ENCODE measurements around the gene RCE1.

RCE1 gene

GRCh38 chr11:66835768-66836405 is 7.4 kb upstream of the RCE1 start:
- Mint-ChIP-seq H3K9me3 (no peaks in the 10 kb centered on the region), H3K27ac (no peak overlapping the region), H3K27me3 (ENCODE audit: low read depth) (no peaks in the 10 kb centered on the region)

GRCh38 chr11:66840317-66841091 is 2.7 kb upstream of the RCE1 start:
- peaks cover 40% of the 10 kb centered on the region for H3K4me1 Mint-ChIP-seq (ENCODE audit: low read depth)
- H3K9me3 Mint-ChIP-seq: no peaks in the 10 kb centered on the region
- H3K27me3 Mint-ChIP-seq (ENCODE audit: low read depth): no peaks in the 10 kb centered on the region
- H3K4me3 Mint-ChIP-seq: peak overlapping the region; percentile 22
- H3K27ac Mint-ChIP-seq: peak overlapping the region; percentile 58
- peaks cover 17% of the 10 kb centered on the region for H3K36me3 Mint-ChIP-seq (ENCODE audit: low read depth)

More at GRCh38 chr11:66835768-66836405, 7.4 kb upstream of the RCE1 start:
- H3K4me3 Mint-ChIP-seq: no peak overlapping the region
- H3K36me3 Mint-ChIP-seq (ENCODE audit: low read depth): peaks cover 5% of the 10 kb centered on the region
- H3K4me1 Mint-ChIP-seq (ENCODE audit: low read depth): peaks cover 12% of the 10 kb centered on the region

- Mint-ChIP-seq H3K4me3 (peak overlapping the region; percentile 92), H3K27ac (peak overlapping the region; percentile 90), H3K36me3 (ENCODE audit: low read depth) (peaks cover 21% of the 10 kb centered on the region), H3K9me3 (no peaks in the 10 kb centered on the region), H3K4me1 (ENCODE audit: low read depth) (peaks cover 40% of the 10 kb centered on the region), H3K27me3 (ENCODE audit: low read depth) (no peaks in the 10 kb centered on the region)
These were observed 1.4 kb upstream of the RCE1 start for GRCh38 chr11:66841861-66842260.

GRCh38 chr11:66842501-66842895 is 743 bp upstream of the RCE1 start:
- Mint-ChIP-seq H3K4me1 (ENCODE audit: low read depth) (peaks cover 40% of the 10 kb centered on the region), H3K27me3 (ENCODE audit: low read depth) (no peaks in the 10 kb centered on the region), H3K4me3 (peak overlapping the region; percentile 92), H3K9me3 (no peaks in the 10 kb centered on the region), H3K36me3 (ENCODE audit: low read depth) (peaks cover 21% of the 10 kb centered on the region), H3K27ac (peak overlapping the region; percentile 90)

- Mint-ChIP-seq H3K36me3 (ENCODE audit: low read depth) (peaks cover 19% of the 10 kb centered on the region), H3K4me1 (ENCODE audit: low read depth) (peaks cover 39% of the 10 kb centered on the region)
These were observed 695 bp downstream of the RCE1 start for GRCh38 chr11:66843776-66844495.

GRCh38 chr11:66844496-66845142 is 1.4 kb downstream of the RCE1 start:
- H3K36me3 Mint-ChIP-seq (ENCODE audit: low read depth): peaks cover 19% of the 10 kb centered on the region
- no peaks in the 10 kb centered on the region for H3K27me3 Mint-ChIP-seq (ENCODE audit: low read depth)
- no peaks in the 10 kb centered on the region for H3K9me3 Mint-ChIP-seq
- H3K4me1 Mint-ChIP-seq (ENCODE audit: low read depth): peaks cover 38% of the 10 kb centered on the region
- H3K4me3 Mint-ChIP-seq: peak overlapping the region; percentile 93
- peak overlapping the region; percentile 94 for H3K27ac Mint-ChIP-seq

More at GRCh38 chr11:66843776-66844495, 695 bp downstream of the RCE1 start:
- Mint-ChIP-seq H3K27ac (peak overlapping the region; percentile 94), H3K27me3 (ENCODE audit: low read depth) (no peaks in the 10 kb centered on the region), H3K9me3 (no peaks in the 10 kb centered on the region), H3K4me3 (peak overlapping the region; percentile 93)

- Mint-ChIP-seq H3K4me1 (ENCODE audit: low read depth) (peaks cover 35% of the 10 kb centered on the region), H3K9me3 (no peaks in the 10 kb centered on the region), H3K36me3 (ENCODE audit: low read depth) (peaks cover 18% of the 10 kb centered on the region), H3K4me3 (peak overlapping the region; percentile 93), H3K27ac (peak overlapping the region; percentile 34), H3K27me3 (ENCODE audit: low read depth) (no peaks in the 10 kb centered on the region)
These were observed 2.1 kb downstream of the RCE1 start for GRCh38 chr11:66845143-66845875.

GRCh38 chr11:66845876-66846212 is 2.6 kb downstream of the RCE1 start:
- Mint-ChIP-seq H3K4me1 (ENCODE audit: low read depth) (peaks cover 30% of the 10 kb centered on the region), H3K27ac (no peak overlapping the region), H3K4me3 (no peak overlapping the region), H3K27me3 (ENCODE audit: low read depth) (no peaks in the 10 kb centered on the region), H3K36me3 (ENCODE audit: low read depth) (peaks cover 16% of the 10 kb centered on the region), H3K9me3 (no peaks in the 10 kb centered on the region)

GRCh38 chr11:66846671-66847091 is 3.4 kb downstream of the RCE1 start:
- Mint-ChIP-seq H3K4me1 (ENCODE audit: low read depth) (peaks cover 26% of the 10 kb centered on the region), H3K27me3 (ENCODE audit: low read depth) (no peaks in the 10 kb centered on the region), H3K4me3 (no peak overlapping the region), H3K36me3 (ENCODE audit: low read depth) (peaks cover 12% of the 10 kb centered on the region), H3K9me3 (no peaks in the 10 kb centered on the region), H3K27ac (no peak overlapping the region)

GRCh38 chr11:66847461-66848232 is 4.4 kb downstream of the RCE1 start:
- Mint-ChIP-seq H3K27me3 (ENCODE audit: low read depth) (no peaks in the 10 kb centered on the region), H3K4me1 (ENCODE audit: low read depth) (peaks cover 24% of the 10 kb centered on the region), H3K9me3 (no peaks in the 10 kb centered on the region), H3K36me3 (ENCODE audit: low read depth) (peaks cover 4% of the 10 kb centered on the region), H3K4me3 (no peak overlapping the region), H3K27ac (no peak overlapping the region)

- peaks cover 4% of the 10 kb centered on the region for H3K36me3 Mint-ChIP-seq (ENCODE audit: low read depth)
- H3K9me3 Mint-ChIP-seq: no peaks in the 10 kb centered on the region
- no peaks in the 10 kb centered on the region for H3K27me3 Mint-ChIP-seq (ENCODE audit: low read depth)
- peaks cover 21% of the 10 kb centered on the region for H3K4me1 Mint-ChIP-seq (ENCODE audit: low read depth)
- H3K4me3 Mint-ChIP-seq: no peak overlapping the region
- no peak overlapping the region for H3K27ac Mint-ChIP-seq
These were observed 5.6 kb downstream of the RCE1 start for GRCh38 chr11:66848671-66849500.

- H3K4me3 Mint-ChIP-seq: no peak overlapping the region
- no peaks in the 10 kb centered on the region for H3K27me3 Mint-ChIP-seq (ENCODE audit: low read depth)
- peaks cover 18% of the 10 kb centered on the region for H3K4me1 Mint-ChIP-seq (ENCODE audit: low read depth)
- peaks cover 4% of the 10 kb centered on the region for H3K36me3 Mint-ChIP-seq (ENCODE audit: low read depth)
- H3K9me3 Mint-ChIP-seq: no peaks in the 10 kb centered on the region
- H3K27ac Mint-ChIP-seq: no peak overlapping the region
These were observed 6.4 kb downstream of the RCE1 start for GRCh38 chr11:66849501-66850234.
